Measurements from ENCODE around the gene SORCS2.

DNA sequence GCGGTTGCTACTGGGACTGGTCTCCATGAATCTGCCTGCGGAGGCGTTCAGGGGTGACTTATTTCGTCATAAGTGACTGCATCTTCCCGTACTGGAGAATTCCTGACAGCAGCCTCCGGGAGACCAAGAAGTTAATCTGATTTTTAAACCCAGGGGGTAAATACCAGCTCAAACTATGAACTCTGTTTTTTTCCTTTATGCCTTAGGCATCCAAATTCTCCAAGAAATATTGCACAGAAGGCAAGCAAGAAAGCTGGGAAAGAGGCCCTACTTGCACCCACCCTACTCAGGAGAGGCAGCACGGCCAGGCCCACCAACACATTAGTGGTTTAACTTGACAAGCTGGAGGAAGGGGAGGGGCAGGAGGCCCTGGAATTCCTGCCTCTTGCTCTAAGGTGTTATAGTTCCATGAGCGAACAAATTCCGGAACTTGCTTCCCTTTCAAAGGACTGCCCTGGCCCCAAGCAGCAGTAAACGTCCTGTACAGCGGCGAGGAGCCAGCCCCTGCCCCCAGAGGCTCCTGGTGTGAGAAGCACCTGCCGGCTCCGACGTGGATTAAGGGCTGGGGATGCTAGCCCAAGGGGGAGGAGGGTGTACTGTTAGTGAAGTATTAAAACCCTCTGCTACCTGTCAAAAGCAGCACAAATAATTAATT, 570.2 kb downstream of the SORCS2 start:
- TF ChIP-seq, protein P1, sequence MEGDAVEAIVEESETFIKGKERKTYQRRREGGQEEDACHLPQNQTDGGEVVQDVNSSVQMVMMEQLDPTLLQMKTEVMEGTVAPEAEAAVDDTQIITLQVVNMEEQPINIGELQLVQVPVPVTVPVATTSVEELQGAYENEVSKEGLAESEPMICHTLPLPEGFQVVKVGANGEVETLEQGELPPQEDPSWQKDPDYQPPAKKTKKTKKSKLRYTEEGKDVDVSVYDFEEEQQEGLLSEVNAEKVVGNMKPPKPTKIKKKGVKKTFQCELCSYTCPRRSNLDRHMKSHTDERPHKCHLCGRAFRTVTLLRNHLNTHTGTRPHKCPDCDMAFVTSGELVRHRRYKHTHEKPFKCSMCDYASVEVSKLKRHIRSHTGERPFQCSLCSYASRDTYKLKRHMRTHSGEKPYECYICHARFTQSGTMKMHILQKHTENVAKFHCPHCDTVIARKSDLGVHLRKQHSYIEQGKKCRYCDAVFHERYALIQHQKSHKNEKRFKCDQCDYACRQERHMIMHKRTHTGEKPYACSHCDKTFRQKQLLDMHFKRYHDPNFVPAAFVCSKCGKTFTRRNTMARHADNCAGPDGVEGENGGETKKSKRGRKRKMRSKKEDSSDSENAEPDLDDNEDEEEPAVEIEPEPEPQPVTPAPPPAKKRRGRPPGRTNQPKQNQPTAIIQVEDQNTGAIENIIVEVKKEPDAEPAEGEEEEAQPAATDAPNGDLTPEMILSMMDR (IDR thresholded peaks at IDR 0.05): no peak
- TF ChIP-seq POLR2A (IDR thresholded peaks at IDR 0.05) (no peak), POLR2AphosphoS5 (IDR thresholded peaks at IDR 0.05) (no peak)

All from prostate gland (tissue), 2 donors.